A204.1 (cell line): ENCODE data around the gene OPA1.
"Not testable (repeated sequence)": the region's sequence is repeated elsewhere in the genome, so short reads cannot be mapped to it uniquely, and the experiment has no call there.

Source experiments
- FAIRE-seq: peaks from 2 replicates; lab custom pipeline; 2012; peaks lifted over from hg19 to GRCh38; lab: Jason Lieb, UNC

Gene OPA1

GRCh38 chr3:193590088-193590856 is 2.7 kb upstream of the OPA1 start:
- no peak for FAIRE-seq

- FAIRE-seq = no peak
Observed at GRCh38 chr3:193593668-193594030, 641 bp downstream of the OPA1 start.

- FAIRE-seq = no peak
Observed at GRCh38 chr3:193594946-193595689, 2.1 kb downstream of the OPA1 start.

GRCh38 chr3:193595939-193596487 is 3.0 kb downstream of the OPA1 start:
- FAIRE-seq = no peak

GRCh38 chr3:193598202-193598601 is 5.2 kb downstream of the OPA1 start:
- no peak for FAIRE-seq

GRCh38 chr3:193599393-193599792 is 6.4 kb downstream of the OPA1 start:
- FAIRE-seq = no peak

- peak; percentile 37 for FAIRE-seq
Observed at GRCh38 chr3:193605876-193606275, 12.9 kb downstream of the OPA1 start.

- not testable (repeated sequence) for FAIRE-seq
Observed at GRCh38 chr3:193606892-193607291, 13.9 kb downstream of the OPA1 start.

- FAIRE-seq = not testable (repeated sequence)
Observed at GRCh38 chr3:193610516-193610915, 17.5 kb downstream of the OPA1 start.

GRCh38 chr3:193614430-193614829 is 21.4 kb downstream of the OPA1 start:
- no peak for FAIRE-seq

- no peak for FAIRE-seq
Observed at GRCh38 chr3:193617628-193618027, 24.6 kb downstream of the OPA1 start.

- FAIRE-seq = no peak
Observed at GRCh38 chr3:193620057-193620456, 27.0 kb downstream of the OPA1 start.

GRCh38 chr3:193620650-193621049 is 27.6 kb downstream of the OPA1 start:
- no peak for FAIRE-seq

- no peak for FAIRE-seq
Observed at GRCh38 chr3:193621127-193621526, 28.1 kb downstream of the OPA1 start.

- FAIRE-seq = no peak
Observed at GRCh38 chr3:193630005-193630404, 37.0 kb downstream of the OPA1 start.

GRCh38 chr3:193637831-193638230 is 44.8 kb downstream of the OPA1 start:
- FAIRE-seq = no peak

- no peak for FAIRE-seq
Observed at GRCh38 chr3:193638833-193639232, 45.8 kb downstream of the OPA1 start.

- no peak for FAIRE-seq
Observed at GRCh38 chr3:193640165-193640715, 47.2 kb downstream of the OPA1 start.

- FAIRE-seq = no peak
Observed at GRCh38 chr3:193640728-193641439, 47.9 kb downstream of the OPA1 start.

GRCh38 chr3:193641440-193641775 is 48.4 kb downstream of the OPA1 start:
- no peak for FAIRE-seq

GRCh38 chr3:193645806-193646205 is 52.8 kb downstream of the OPA1 start:
- FAIRE-seq = no peak

- no peak for FAIRE-seq
Observed at GRCh38 chr3:193648542-193649076, 55.6 kb downstream of the OPA1 start.
